H1 (cell line): ENCODE data around the gene PKD1. TPM values are rescaled to one million over a fixed set of nuclear protein-coding genes. Genes with fewer than 3 reads are reported as not detected.
"Not testable (repeated sequence)": the region's sequence is repeated elsewhere in the genome, so short reads cannot be mapped to it uniquely, and the experiment has no call there.

Source experiments
- CTCF ChIA-PET: fragments of 300-600 bp; sonication (Branson Sonifier 250); formaldehyde crosslinking; loops from one replicate; lab custom pipeline; 2021; ENCODE audit not compliant: partially characterized antibody; lab: Charles Lee
- POLR2A ChIA-PET: fragments of 300-600 bp; sonication (Branson Sonifier 250); formaldehyde crosslinking; loops from one replicate; lab custom pipeline; 2021; ENCODE audit warnings: inconsistent platforms; ENCODE audit not compliant: partially characterized antibody; lab: Charles Lee
- DNase-seq, 2 experiments: peaks; one replicate each; pipeline versions ENCODE4 v3.0.0 to v3.0.0-alpha.2; 2010 to 2022; ENCODE audit warnings: low spot score in 2 of 2, low read depth in 1 of 2, mixed read lengths in 1 of 2
- FAIRE-seq: peaks from 2 replicates; lab custom pipeline; 2011; peaks lifted over from hg19 to GRCh38; lab: Jason Lieb, UNC
- H2AFZ ChIP-seq: 2 replicates; pipeline ENCODE4 v1.8.1; 2012; ENCODE audit warnings: low read length, inconsistent platforms
- H2AK5ac ChIP-seq: 2 replicates; pipeline ENCODE4 v1.6.1; 2013; ENCODE audit warnings: low read depth, low read length
- H2BK120ac ChIP-seq: replicated peaks from 2 replicates; pipeline ENCODE3; 2013; ENCODE audit warnings: low read depth, low read length, inconsistent platforms
- H2BK12ac ChIP-seq: 2 replicates; pipeline ENCODE4 v1.6.1; 2013; ENCODE audit warnings: low read depth, low read length
- H2BK15ac ChIP-seq: 2 replicates; pipeline ENCODE4 v1.6.1; 2013; ENCODE audit warnings: low read length
- H2BK20ac ChIP-seq: 2 replicates; pipeline ENCODE4 v1.6.1; 2013; ENCODE audit warnings: low read length
- H2BK5ac ChIP-seq: 2 replicates; pipeline ENCODE4 v1.6.1; 2013; ENCODE audit warnings: low read depth, low read length
- H3K14ac ChIP-seq: 2 replicates; pipeline ENCODE4 v1.6.1; 2013; ENCODE audit warnings: inconsistent platforms; ENCODE audit not compliant: insufficient read length
- H3K18ac ChIP-seq: 2 replicates; pipeline ENCODE4 v1.6.1; 2013; ENCODE audit warnings: low read length; ENCODE audit errors: extremely low read depth
- H3K23ac ChIP-seq: 2 replicates; pipeline ENCODE4 v1.6.1; 2013; ENCODE audit warnings: inconsistent platforms; ENCODE audit not compliant: insufficient read length
- H3K23me2 ChIP-seq: 2 replicates; pipeline ENCODE4 v1.6.1; 2013; ENCODE audit warnings: low read depth, low read length
- H3K27ac ChIP-seq: 2 replicates; pipeline ENCODE4 v1.6.1; 2011; ENCODE audit warnings: low read depth, low read length, inconsistent platforms
- H3K27me3 ChIP-seq, 4 experiments: replicated peaks in 1 of 4; 1 replicate in 1 of 4; 2 replicates in 3 of 4; pipeline versions ENCODE4 v1.6.1 to v1.8.1; 2011 to 2013; ENCODE audit warnings: low read length in 3 of 4, mild to moderate bottlenecking in 3 of 4, inconsistent platforms in 2 of 4, mixed read lengths in 2 of 4, moderate library complexity in 1 of 4; ENCODE audit not compliant: control insufficient read depth in 3 of 4, insufficient read depth in 3 of 4; ENCODE audit errors: extremely low read depth in 1 of 4
- H3K36me3 ChIP-seq, 4 experiments: 2 replicates each; pipeline versions ENCODE4 v1.6.1 to v1.8.1; 2011 to 2013; ENCODE audit warnings: mild to moderate bottlenecking in 4 of 4, low read length in 3 of 4, moderate library complexity in 2 of 4, control low read depth in 1 of 4, inconsistent platforms in 1 of 4; ENCODE audit not compliant: insufficient read depth in 4 of 4, control insufficient read depth in 2 of 4
- H3K4ac ChIP-seq: replicated peaks from 2 replicates; pipeline ENCODE3; 2013; ENCODE audit warnings: low read length, low read depth, mixed read lengths, inconsistent platforms; ENCODE audit not compliant: insufficient read length
- H3K4me1 ChIP-seq, 4 experiments: replicated peaks in 1 of 4; 1 replicate in 1 of 4; 2 replicates in 3 of 4; pipeline versions ENCODE4 v1.6.1 to v1.8.1; 2011 to 2013; ENCODE audit warnings: low read length in 3 of 4, inconsistent platforms in 2 of 4, mixed read lengths in 1 of 4; ENCODE audit not compliant: insufficient read depth in 4 of 4, control insufficient read depth in 3 of 4
- H3K4me2 ChIP-seq, 2 experiments: 2 replicates each; pipeline versions ENCODE4 v1.6.1 to v1.8.1; 2011 to 2013; ENCODE audit warnings: low read depth in 2 of 2, low read length in 2 of 2, control low read depth in 1 of 2, inconsistent platforms in 1 of 2, mild to moderate bottlenecking in 1 of 2; ENCODE audit not compliant: insufficient read depth in 1 of 2
- H3K4me3 ChIP-seq, 4 experiments: fragments of 200-600, 300-600 bp in 1 of 4; sonication (generic), shearing (Covaris generic), sonication (Bioruptor Twin) in 1 of 4; 2 replicates each; pipeline versions ENCODE4 v1.5.1 to v1.8.1; 2011 to 2016; ENCODE audit warnings: low read length in 4 of 4, low read depth in 3 of 4, control low read depth in 2 of 4, inconsistent platforms in 2 of 4, mild to moderate bottlenecking in 2 of 4, mixed read lengths in 1 of 4, moderate library complexity in 1 of 4; ENCODE audit not compliant: insufficient read depth in 2 of 4; ENCODE audit errors: extremely low read depth in 1 of 4
- H3K56ac ChIP-seq: replicated peaks from 2 replicates; pipeline ENCODE3; 2013; ENCODE audit warnings: low read depth, mild to moderate bottlenecking, mixed read lengths, low read length, inconsistent platforms; ENCODE audit not compliant: insufficient read length
- H3K79me1 ChIP-seq: 2 replicates; pipeline ENCODE4 v1.6.1; 2013; ENCODE audit warnings: low read depth, low read length, control low read depth
- H3K79me2 ChIP-seq, 2 experiments: 2 replicates each; pipeline versions ENCODE4 v1.6.1 to v1.8.1; 2012 to 2013; ENCODE audit warnings: low read length in 2 of 2, mild to moderate bottlenecking in 2 of 2, inconsistent platforms in 1 of 2; ENCODE audit not compliant: insufficient read depth in 2 of 2, control insufficient read depth in 1 of 2
- H3K9ac ChIP-seq, 4 experiments: replicated peaks in 1 of 4; 1 replicate in 1 of 4; 2 replicates in 3 of 4; pipeline versions ENCODE4 v1.6.1 to v1.8.1; 2011 to 2013; ENCODE audit warnings: low read depth in 3 of 4, low read length in 3 of 4, control low read depth in 2 of 4, mild to moderate bottlenecking in 2 of 4, moderate library complexity in 2 of 4, inconsistent platforms in 1 of 4; ENCODE audit errors: extremely low read depth in 1 of 4
- H3K9me3 ChIP-seq, 2 experiments: 2 replicates each; pipeline versions ENCODE4 v1.6.1 to v1.8.1; 2012 to 2013; ENCODE audit warnings: mild to moderate bottlenecking in 2 of 2, moderate library complexity in 2 of 2, control low read depth in 1 of 2, inconsistent platforms in 1 of 2, low read depth in 1 of 2, low read length in 1 of 2, mixed read lengths in 1 of 2; ENCODE audit not compliant: insufficient read depth in 2 of 2
- H4K20me1 ChIP-seq, 2 experiments: replicated peaks in 1 of 2; 2 replicates each; pipeline versions ENCODE3 to v1.8.1; 2011 to 2013; ENCODE audit warnings: inconsistent platforms in 2 of 2, low read length in 2 of 2, mild to moderate bottlenecking in 1 of 2; ENCODE audit not compliant: insufficient read depth in 2 of 2, control insufficient read depth in 1 of 2
- H4K5ac ChIP-seq: 2 replicates; pipeline ENCODE4 v1.6.1; 2013; ENCODE audit warnings: low read length, low read depth, mixed read lengths, inconsistent platforms; ENCODE audit not compliant: insufficient read length
- H4K8ac ChIP-seq: 2 replicates; pipeline ENCODE4 v1.8.0; 2013; ENCODE audit warnings: mild to moderate bottlenecking, moderate library complexity, low read length, inconsistent platforms; ENCODE audit not compliant: insufficient read depth; ENCODE audit errors: extremely low read depth
- H4K91ac ChIP-seq: replicated peaks from 2 replicates; pipeline ENCODE3; 2013; ENCODE audit warnings: low read length, mixed read lengths, inconsistent platforms; ENCODE audit not compliant: insufficient read length
- JUND ChIP-seq: IDR thresholded peaks from 2 replicates; pipeline ENCODE4 v1.6.1; 2011; ENCODE audit warnings: mild to moderate bottlenecking, improper control_type of control experiment, low read length
- WGBS, 2 experiments: shearing (Covaris generic) in 1 of 2; methylation state at CpG; one replicate each; pipeline versions ENCODE4 v1.1.6 to v1.1.7; 2013 to 2015; ENCODE audit warnings: low lambda C conversion rate in 2 of 2, mixed read lengths in 2 of 2, inconsistent platforms in 1 of 2, low coverage in 1 of 2, missing lambda C conversion rate in 1 of 2; ENCODE audit not compliant: insufficient replicate concordance in 2 of 2, insufficient coverage in 1 of 2, insufficient read length in 1 of 2; ENCODE audit errors: extremely low coverage in 1 of 2, missing lambda C conversion rate in 1 of 2; 5-methylcytosine and 5-hydroxymethylcytosine counted together
- polyA plus RNA-seq, 7 experiments: library from polyadenylated mRNA; depleted of rRNA in 3 of 7; stranded (reverse) in 5 of 7; unstranded in 2 of 7; fragments of >200 nt in 5 of 7; fragments of 200-250 nt in 2 of 7; gene quantifications; 1 replicate in 5 of 7; 2 replicates in 1 of 7; 4 replicates in 1 of 7; pipeline versions ENCODE4 v1.2.1 to v1.2.3, GENCODE V29; 2011 to 2013; ENCODE audit warnings: missing spikeins in 2 of 7, mixed read lengths in 2 of 7
- total RNA-seq: library from RNA; stranded (reverse); fragmentation: NEBNext Ultra II Directional; extraction: Animal tissue kit (Norgen Biotek cat#: 25700); gene quantifications from 2 replicates; pipeline ENCODE4 v1.2.1, GENCODE V29; 2021

PKD1 gene
- total and polyA plus RNA-seq, 2 of the 8 experiments (the other 6 are each of a cell fraction or from before 2014, with no cell fraction given) = 40.6 to 52.7 TPM

- FAIRE-seq, H3K18ac ChIP-seq, H3K27me3 ChIP-seq, H3K23me2 ChIP-seq, H2BK20ac ChIP-seq, H3K9ac ChIP-seq, H2AK5ac ChIP-seq, H3K9me3 ChIP-seq, DNase-seq, H2AFZ ChIP-seq, H3K79me1 ChIP-seq, H2BK12ac ChIP-seq, H3K36me3 ChIP-seq, H3K4ac ChIP-seq, H3K56ac ChIP-seq, H2BK120ac ChIP-seq, H2BK15ac ChIP-seq, H4K20me1 ChIP-seq, H4K91ac ChIP-seq, H3K23ac ChIP-seq, H3K14ac ChIP-seq: not testable (repeated sequence)
- Histone ChIP-seq H4K5ac (peak overlapping the region; percentile 35), H2BK5ac (peak overlapping the region; percentile 60; the same call in 1 of the 2 replicates), H3K4me1 (peaks cover 0 to 23% (median 14%) of the 10 kb centered on the region in 4 experiments; a peak in 6 of 7 replicates), H3K27ac (peak overlapping the region; percentile 58; the same call in 1 of the 2 replicates), H3K4me2 (peak overlapping the region; percentile 34 to 44; a peak in 2 of 4 replicates), H3K4me3 (peak overlapping the region in 1 of 4 experiments; percentile 26; a peak in 1 of 8 replicates), H4K8ac (peak overlapping the region; percentile 22), H3K79me2 (peaks cover 0 to 26% of the 10 kb centered on the region in 2 experiments; a peak in 3 of 4 replicates)
- TF ChIP-seq JUND = peak; percentile 25; the same call in 1 of the 2 replicates
- CTCF ChIA-PET = interaction anchor here (0.7 to 1.2 kb wide), 3 partner anchors 53 to 112 kb away, joined by 3 read pairs; no protein-coding TSS in a partner anchor
- 52% methylated on average over 25 of the region's 37 CpGs; no CpG with 5 or more reads in 1 of the 2 experiments for WGBS, 2 experiments
- POLR2A ChIA-PET = interaction anchor here (0.6 to 1.4 kb wide), 5 partner anchors 20 to 95 kb away, joined by 3 to 5 read pairs (median 3); partner anchors contain the start of gene TRAF7
Observed at GRCh38 chr16:2124694-2125444, 10.8 kb downstream of the PKD1 start.
